Uterus (tissue), 4 donors: Measurements from ENCODE around the gene CFAP300. TPM values are rescaled to one million over a fixed set of nuclear protein-coding genes. Genes with fewer than 3 reads are reported as not detected.
A peak's percentile ranks its signal among the peaks of the same experiment; 100 is the strongest.

Experiments used
- DNase-seq, 2 donors: peaks; one replicate each; pipeline ENCODE4 v3.0.0-alpha.2; 2019 to 2020
- H3K27ac ChIP-seq, 2 donors: fragments of 200-600 bp; sonication (generic); 1 replicate in 1 of 2; 2 replicates in 1 of 2; pipeline ENCODE4 v1.5.1; 2016 to 2018
- H3K27me3 ChIP-seq, 2 donors: fragments of 200-600 bp; sonication (generic); one replicate each; pipeline ENCODE4 v1.5.1; 2018 to 2019; ENCODE audit warnings: control low read depth in 1 of 2
- H3K36me3 ChIP-seq, 2 donors: fragments of 200-600 bp; sonication (generic); one replicate each; pipeline ENCODE4 v1.5.1; 2019; ENCODE audit warnings: control low read depth in 1 of 2
- H3K4me1 ChIP-seq, 2 donors: fragments of 200-600 bp; sonication (generic); one replicate each; pipeline ENCODE4 v1.5.1; 2018 to 2019; ENCODE audit warnings: control low read depth in 1 of 2
- H3K4me3 ChIP-seq, 2 donors: fragments of 200-600 bp; sonication (generic); 1 replicate in 1 of 2; 2 replicates in 1 of 2; pipeline ENCODE4 v1.5.1; 2018 to 2019; ENCODE audit warnings: mild to moderate bottlenecking in 1 of 2
- H3K9me3 ChIP-seq, 2 donors: fragments of 200-600 bp; sonication (generic); one replicate each; pipeline ENCODE4 v1.5.1; 2019; ENCODE audit warnings: control low read depth in 1 of 2
- CTCF ChIP-seq, 4 experiments: fragments of 200-600 bp in 2 of 4; fragments of 450-650 bp in 2 of 4; sonication (generic) in 2 of 4; IDR thresholded peaks; one replicate each; pipeline ENCODE4 v1.5.1; 2016 to 2019; ENCODE audit warnings: antibody characterized with exemption in 4 of 4, mild to moderate bottlenecking in 2 of 4, moderate library complexity in 1 of 4
- POLR2A ChIP-seq, 2 donors: fragments of 450-650 bp; IDR thresholded peaks; one replicate each; pipeline ENCODE4 v1.6.1; 2016; ENCODE audit warnings: antibody characterized with exemption in 2 of 2, mild to moderate bottlenecking in 1 of 2, moderate library complexity in 1 of 2
- intact Hi-C: fragments of 100-400 bp; cut with DNase I; formaldehyde crosslinking; loops from one replicate; pipeline ENCODE4 v1.15.1; 2023; ENCODE audit warnings: low total_unique reads
- total RNA-seq, 4 donors: library from RNA; depleted of rRNA in 3 of 4; stranded (reverse); fragments of >200 nt in 3 of 4; gene quantifications; one replicate each; pipeline versions ENCODE4 v1.1.0 to v1.2.4, GENCODE V29; 2014 to 2023
- donor health status: DM: yes; HTN: yes; CAD: no.

Gene CFAP300
- total RNA-seq, 4 donors from 2014 or later, result 0.26 to 8.4 (median 4.3) TPM

DNA sequence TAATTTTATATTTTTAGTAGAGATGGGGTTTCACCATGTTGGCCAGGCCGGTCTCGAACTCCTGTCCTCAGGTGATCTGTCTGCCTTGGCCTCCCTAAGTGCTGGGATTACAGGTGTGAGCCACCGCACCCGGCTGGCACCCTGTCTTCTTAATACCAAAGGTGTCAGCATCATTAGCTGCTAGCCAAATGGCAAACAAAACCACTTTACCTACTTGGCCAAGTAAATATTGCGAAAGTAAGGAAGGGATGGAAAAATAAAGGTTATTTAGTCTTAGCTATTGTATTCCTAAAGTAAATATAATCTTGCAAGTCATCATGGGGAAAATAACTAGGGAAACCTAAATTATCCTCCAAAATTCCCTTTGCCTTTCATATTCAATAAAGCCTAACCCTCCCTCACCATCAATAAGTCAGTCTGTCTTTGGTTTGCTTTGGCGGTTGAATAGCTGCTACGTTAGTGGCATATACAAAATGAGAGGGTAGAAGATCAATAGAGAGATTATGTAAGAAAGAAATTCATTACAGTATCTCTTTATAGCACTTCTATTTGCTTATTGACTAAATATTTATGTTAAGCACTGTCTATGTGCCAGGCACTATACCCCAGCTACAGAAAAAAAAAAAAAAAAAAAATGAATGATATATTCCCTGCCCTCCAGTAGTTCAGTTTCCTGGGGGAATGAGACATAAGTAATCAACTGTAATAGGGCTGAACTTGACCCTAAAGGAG is 40.2 kb upstream of the CFAP300 start:
- intact Hi-C loops, result loop anchor here (10.0 kb wide), 1 partner anchor 142 kb away; no protein-coding TSS in a partner anchor
- Histone ChIP-seq H3K4me3 (no peak overlapping the region), H3K9me3 (no peaks in the 10 kb centered on the region), H3K36me3 (no peaks in the 10 kb centered on the region), H3K27me3 (no peaks in the 10 kb centered on the region), H3K4me1 (no peaks in the 10 kb centered on the region), H3K27ac (no peak overlapping the region)
- DNase-seq, result no peak
- TF ChIP-seq CTCF (IDR thresholded peaks at IDR 0.05) (no peak), POLR2A (IDR thresholded peaks at IDR 0.05) (no peak)

- Histone ChIP-seq H3K27ac (no peak overlapping the region), H3K4me3 (no peak overlapping the region), H3K9me3 (no peaks in the 10 kb centered on the region), H3K27me3 (no peaks in the 10 kb centered on the region), H3K36me3 (no peaks in the 10 kb centered on the region), H3K4me1 (no peaks in the 10 kb centered on the region)
- intact Hi-C loops, result loop anchor here (10.0 kb wide), 1 partner anchor 143 kb away; no protein-coding TSS in a partner anchor
- DNase-seq, result no peak
- TF ChIP-seq CTCF (IDR thresholded peaks at IDR 0.05) (peak; percentile 39 to 53 (median 52)), POLR2A (IDR thresholded peaks at IDR 0.05) (no peak)
These were observed 39.4 kb upstream of the CFAP300 start for GRCh38 chr11:102007567-102008437.

- H3K27ac ChIP-seq, result no peak overlapping the region
- no peaks in the 10 kb centered on the region for H3K27me3 ChIP-seq
These were observed 36.3 kb upstream of the CFAP300 start for GRCh38 chr11:102010776-102011494.

GRCh38 chr11:102012946-102013345 is 34.3 kb upstream of the CFAP300 start:
- no peak for TF ChIP-seq POLR2A (IDR thresholded peaks at IDR 0.05)
- no peak for TF ChIP-seq CTCF (IDR thresholded peaks at IDR 0.05)

More at GRCh38 chr11:102010776-102011494, 36.3 kb upstream of the CFAP300 start:
- intact Hi-C loops, result no loop called here
- Histone ChIP-seq H3K9me3 (no peaks in the 10 kb centered on the region), H3K36me3 (no peaks in the 10 kb centered on the region), H3K4me3 (no peak overlapping the region), H3K4me1 (no peaks in the 10 kb centered on the region)
- peak in 1 of 2 donors; percentile 25 for DNase-seq
- no peak for TF ChIP-seq CTCF (IDR thresholded peaks at IDR 0.05)
- no peak for TF ChIP-seq POLR2A (IDR thresholded peaks at IDR 0.05)

More at GRCh38 chr11:102012946-102013345, 34.3 kb upstream of the CFAP300 start:
- no peak for DNase-seq
- H3K4me3 ChIP-seq, result no peak overlapping the region
- no peaks in the 10 kb centered on the region for H3K27me3 ChIP-seq
- no peak overlapping the region for H3K27ac ChIP-seq
- intact Hi-C loops, result no loop called here
- H3K9me3 ChIP-seq, result no peaks in the 10 kb centered on the region
- H3K4me1 ChIP-seq, result no peaks in the 10 kb centered on the region
- H3K36me3 ChIP-seq, result no peaks in the 10 kb centered on the region
